GM12801 (cell line): ENCODE data around the gene NDOR1.

Source experiments
- CTCF ChIP-seq: IDR thresholded peaks from one replicate; pipeline ENCODE4 v1.5.1; 2011; ENCODE audit warnings: control low read depth; ENCODE audit not compliant: insufficient read length; ENCODE audit errors: extremely low read depth

The NDOR1 gene

GRCh38 chr9:137175345-137175961 is 30.0 kb upstream of the NDOR1 start:
- TF ChIP-seq CTCF = no peak

GRCh38 chr9:137176302-137177182 is 29.0 kb upstream of the NDOR1 start:
- no peak for TF ChIP-seq CTCF

GRCh38 chr9:137178201-137178938 is 27.1 kb upstream of the NDOR1 start:
- no peak for TF ChIP-seq CTCF

GRCh38 chr9:137178939-137179630 is 26.4 kb upstream of the NDOR1 start:
- TF ChIP-seq CTCF = no peak

GRCh38 chr9:137179761-137180160 is 25.7 kb upstream of the NDOR1 start:
- no peak for TF ChIP-seq CTCF

- no peak for TF ChIP-seq CTCF
Observed at GRCh38 chr9:137180491-137180890, 25.0 kb upstream of the NDOR1 start.

GRCh38 chr9:137181680-137182079 is 23.8 kb upstream of the NDOR1 start:
- no peak for TF ChIP-seq CTCF
